ENCODE results near the gene BAG3.

- TF ChIP-seq CTCF (IDR thresholded peaks at IDR 0.05) (no peak), POLR2A (IDR thresholded peaks at IDR 0.05) (no peak)
Measured at GRCh38 chr10:119706521-119707278, 55.5 kb downstream of the BAG3 start.

Measured in right lobe of liver (tissue), 4 donors.